Measurements from ENCODE around the gene PALD1.

Gene PALD1

GRCh38 chr10:70557876-70558275, 79.3 kb downstream of the PALD1 start:
- H2AFZ ChIP-seq (ENCODE audit: low read length, unreplicated experiment), result no peak overlapping the region
- no peaks in the 10 kb centered on the region for H3K79me2 ChIP-seq (ENCODE audit: control insufficient read depth, insufficient read depth, low read length, unreplicated experiment)
- H3K4me3 ChIP-seq (ENCODE audit: low read depth, low read length), result no peak overlapping the region
- peaks cover 4% of the 10 kb centered on the region for H3K4me1 ChIP-seq (ENCODE audit: control insufficient read depth, insufficient read depth, low read length, unreplicated experiment)
- no peaks in the 10 kb centered on the region for H3K36me3 ChIP-seq (ENCODE audit: insufficient read depth, low read length)
- H3K27me3 ChIP-seq (ENCODE audit: insufficient read depth, low read length), result no peaks in the 10 kb centered on the region
- H3K27ac ChIP-seq (ENCODE audit: low read depth, low read length), result no peak overlapping the region

GRCh38 chr10:70558295-70558694, 79.7 kb downstream of the PALD1 start:
- no peaks in the 10 kb centered on the region for H3K79me2 ChIP-seq (ENCODE audit: control insufficient read depth, insufficient read depth, low read length, unreplicated experiment)
- H2AFZ ChIP-seq (ENCODE audit: low read length, unreplicated experiment), result no peak overlapping the region
- H3K27ac ChIP-seq (ENCODE audit: low read depth, low read length), result no peak overlapping the region
- H3K4me1 ChIP-seq (ENCODE audit: control insufficient read depth, insufficient read depth, low read length, unreplicated experiment), result peaks cover 4% of the 10 kb centered on the region
- H3K4me3 ChIP-seq (ENCODE audit: low read depth, low read length), result no peak overlapping the region
- H3K27me3 ChIP-seq (ENCODE audit: insufficient read depth, low read length), result no peaks in the 10 kb centered on the region
- H3K36me3 ChIP-seq (ENCODE audit: insufficient read depth, low read length), result no peaks in the 10 kb centered on the region

- H3K4me3 ChIP-seq (ENCODE audit: low read depth, low read length), result peak overlapping the region; percentile 64
- H3K79me2 ChIP-seq (ENCODE audit: control insufficient read depth, insufficient read depth, low read length, unreplicated experiment), result no peaks in the 10 kb centered on the region
- no peak overlapping the region for H3K27ac ChIP-seq (ENCODE audit: low read depth, low read length)
Measured at GRCh38 chr10:70558871-70559810, 80.6 kb downstream of the PALD1 start.

GRCh38 chr10:70559861-70560260, 81.3 kb downstream of the PALD1 start:
- H3K27ac ChIP-seq (ENCODE audit: low read depth, low read length), result no peak overlapping the region
- no peaks in the 10 kb centered on the region for H3K79me2 ChIP-seq (ENCODE audit: control insufficient read depth, insufficient read depth, low read length, unreplicated experiment)
- peaks cover 4% of the 10 kb centered on the region for H3K4me1 ChIP-seq (ENCODE audit: control insufficient read depth, insufficient read depth, low read length, unreplicated experiment)
- no peaks in the 10 kb centered on the region for H3K27me3 ChIP-seq (ENCODE audit: insufficient read depth, low read length)
- H2AFZ ChIP-seq (ENCODE audit: low read length, unreplicated experiment), result no peak overlapping the region
- H3K36me3 ChIP-seq (ENCODE audit: insufficient read depth, low read length), result no peaks in the 10 kb centered on the region
- no peak overlapping the region for H3K4me3 ChIP-seq (ENCODE audit: low read depth, low read length)

More at GRCh38 chr10:70558871-70559810, 80.6 kb downstream of the PALD1 start:
- H3K36me3 ChIP-seq (ENCODE audit: insufficient read depth, low read length), result no peaks in the 10 kb centered on the region
- peaks cover 4% of the 10 kb centered on the region for H3K4me1 ChIP-seq (ENCODE audit: control insufficient read depth, insufficient read depth, low read length, unreplicated experiment)
- H3K27me3 ChIP-seq (ENCODE audit: insufficient read depth, low read length), result no peaks in the 10 kb centered on the region
- peak overlapping the region; percentile 47 for H2AFZ ChIP-seq (ENCODE audit: low read length, unreplicated experiment)

- Histone ChIP-seq H3K27me3 (ENCODE audit: insufficient read depth, low read length) (no peaks in the 10 kb centered on the region), H3K36me3 (ENCODE audit: insufficient read depth, low read length) (no peaks in the 10 kb centered on the region), H3K4me3 (ENCODE audit: low read depth, low read length) (no peak overlapping the region), H3K27ac (ENCODE audit: low read depth, low read length) (no peak overlapping the region), H3K79me2 (ENCODE audit: control insufficient read depth, insufficient read depth, low read length, unreplicated experiment) (no peaks in the 10 kb centered on the region), H2AFZ (ENCODE audit: low read length, unreplicated experiment) (no peak overlapping the region), H3K4me1 (ENCODE audit: control insufficient read depth, insufficient read depth, low read length, unreplicated experiment) (peaks cover 4% of the 10 kb centered on the region)
Measured at GRCh38 chr10:70560511-70560941, 82.0 kb downstream of the PALD1 start.

- Histone ChIP-seq H3K27ac (ENCODE audit: low read depth, low read length) (no peak overlapping the region), H3K36me3 (ENCODE audit: insufficient read depth, low read length) (no peaks in the 10 kb centered on the region), H2AFZ (ENCODE audit: low read length, unreplicated experiment) (no peak overlapping the region), H3K4me1 (ENCODE audit: control insufficient read depth, insufficient read depth, low read length, unreplicated experiment) (peaks cover 4% of the 10 kb centered on the region), H3K79me2 (ENCODE audit: control insufficient read depth, insufficient read depth, low read length, unreplicated experiment) (no peaks in the 10 kb centered on the region), H3K27me3 (ENCODE audit: insufficient read depth, low read length) (no peaks in the 10 kb centered on the region), H3K4me3 (ENCODE audit: low read depth, low read length) (no peak overlapping the region)
Measured at GRCh38 chr10:70561070-70561469, 82.5 kb downstream of the PALD1 start.

GRCh38 chr10:70561558-70561957, 83.0 kb downstream of the PALD1 start:
- H2AFZ ChIP-seq (ENCODE audit: low read length, unreplicated experiment), result no peak overlapping the region
- H3K4me3 ChIP-seq (ENCODE audit: low read depth, low read length), result no peak overlapping the region
- H3K4me1 ChIP-seq (ENCODE audit: control insufficient read depth, insufficient read depth, low read length, unreplicated experiment), result peaks cover 4% of the 10 kb centered on the region
- H3K27me3 ChIP-seq (ENCODE audit: insufficient read depth, low read length), result no peaks in the 10 kb centered on the region
- no peaks in the 10 kb centered on the region for H3K79me2 ChIP-seq (ENCODE audit: control insufficient read depth, insufficient read depth, low read length, unreplicated experiment)
- no peak overlapping the region for H3K27ac ChIP-seq (ENCODE audit: low read depth, low read length)
- H3K36me3 ChIP-seq (ENCODE audit: insufficient read depth, low read length), result no peaks in the 10 kb centered on the region

- Histone ChIP-seq H3K27ac (ENCODE audit: low read depth, low read length) (no peak overlapping the region), H3K79me2 (ENCODE audit: control insufficient read depth, insufficient read depth, low read length, unreplicated experiment) (no peaks in the 10 kb centered on the region), H3K27me3 (ENCODE audit: insufficient read depth, low read length) (no peaks in the 10 kb centered on the region), H3K36me3 (ENCODE audit: insufficient read depth, low read length) (no peaks in the 10 kb centered on the region), H3K4me3 (ENCODE audit: low read depth, low read length) (no peak overlapping the region), H3K4me1 (ENCODE audit: control insufficient read depth, insufficient read depth, low read length, unreplicated experiment) (peaks cover 4% of the 10 kb centered on the region), H2AFZ (ENCODE audit: low read length, unreplicated experiment) (no peak overlapping the region)
Measured at GRCh38 chr10:70562036-70562755, 83.6 kb downstream of the PALD1 start.

- H3K27ac ChIP-seq (ENCODE audit: low read depth, low read length), result no peak overlapping the region
Measured at GRCh38 chr10:70563230-70563629, 84.7 kb downstream of the PALD1 start.

GRCh38 chr10:70564113-70564725, 85.7 kb downstream of the PALD1 start:
- no peaks in the 10 kb centered on the region for H3K79me2 ChIP-seq (ENCODE audit: control insufficient read depth, insufficient read depth, low read length, unreplicated experiment)
- no peak overlapping the region for H2AFZ ChIP-seq (ENCODE audit: low read length, unreplicated experiment)
- no peaks in the 10 kb centered on the region for H3K27me3 ChIP-seq (ENCODE audit: insufficient read depth, low read length)
- H3K4me3 ChIP-seq (ENCODE audit: low read depth, low read length), result no peak overlapping the region
- H3K36me3 ChIP-seq (ENCODE audit: insufficient read depth, low read length), result no peaks in the 10 kb centered on the region
- no peaks in the 10 kb centered on the region for H3K4me1 ChIP-seq (ENCODE audit: control insufficient read depth, insufficient read depth, low read length, unreplicated experiment)
- no peak overlapping the region for H3K27ac ChIP-seq (ENCODE audit: low read depth, low read length)

More at GRCh38 chr10:70563230-70563629, 84.7 kb downstream of the PALD1 start:
- no peaks in the 10 kb centered on the region for H3K27me3 ChIP-seq (ENCODE audit: insufficient read depth, low read length)
- H3K36me3 ChIP-seq (ENCODE audit: insufficient read depth, low read length), result no peaks in the 10 kb centered on the region
- H3K4me3 ChIP-seq (ENCODE audit: low read depth, low read length), result no peak overlapping the region
- no peaks in the 10 kb centered on the region for H3K79me2 ChIP-seq (ENCODE audit: control insufficient read depth, insufficient read depth, low read length, unreplicated experiment)
- peaks cover 4% of the 10 kb centered on the region for H3K4me1 ChIP-seq (ENCODE audit: control insufficient read depth, insufficient read depth, low read length, unreplicated experiment)
- no peak overlapping the region for H2AFZ ChIP-seq (ENCODE audit: low read length, unreplicated experiment)

All from ACC112 (cell line).